GM13977 (cell line): ENCODE results near the gene CCDC68.

Experiments
- DNase-seq: peaks from one replicate; pipeline ENCODE4 v3.0.0; 2012; ENCODE audit warnings: low spot score
- in situ Hi-C: fragments of 300-500 bp; cut with MboI; formaldehyde crosslinking; loops from one replicate; pipeline ENCODE4 v1.12.0; 2022; ENCODE audit warnings: low sequenced_read_pairs, low pct_unique_long_range_greater_than_20kb, mixed read lengths, inconsistent platforms; ENCODE audit not compliant: unreplicated experiment
- TF ChIP-seq, protein P1 (sequence below): IDR thresholded peaks from 2 replicates; pipeline ENCODE4 v1.5.1; 2012; ENCODE audit warnings: mild to moderate bottlenecking, control low read depth; ENCODE audit not compliant: insufficient read depth; ENCODE audit errors: extremely low read depth, missing control alignments

Gene CCDC68

DNA sequence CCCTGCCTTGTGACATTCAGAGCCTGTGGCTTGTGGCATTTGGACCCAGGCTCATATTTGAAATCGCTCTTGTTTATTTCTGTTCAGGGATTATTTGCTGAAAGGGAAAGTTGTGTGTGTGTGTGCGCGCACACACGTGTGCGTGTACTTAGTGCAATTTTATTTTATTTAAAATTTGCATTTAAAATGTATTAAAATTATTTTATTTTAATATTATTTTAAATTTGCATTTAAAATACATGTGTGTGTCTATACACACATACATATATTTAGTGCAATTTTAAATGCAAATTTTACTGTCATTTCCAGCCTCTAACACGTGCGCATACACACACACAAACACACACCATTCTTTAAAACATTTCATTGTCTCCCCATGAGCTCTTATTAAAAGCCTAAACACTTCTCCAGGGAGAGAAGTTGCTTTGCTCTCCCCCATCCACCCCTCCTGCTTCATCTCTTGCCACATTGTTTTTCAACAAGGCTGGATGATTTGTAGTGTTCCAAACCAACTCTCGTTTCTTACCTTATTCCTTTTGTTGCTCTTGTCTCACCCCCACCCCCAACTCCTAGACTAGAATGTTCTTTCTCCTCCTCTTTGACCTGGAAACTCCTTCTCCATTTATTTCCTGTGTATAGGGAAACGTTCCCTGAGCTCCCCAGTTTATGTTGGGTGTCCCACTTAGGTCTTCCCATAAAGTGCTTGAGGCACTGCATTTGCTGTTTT is 3.8 kb upstream of the CCDC68 start:
- in situ Hi-C loops: no loop called here
- DNase-seq: no peak
- TF ChIP-seq, protein P1, sequence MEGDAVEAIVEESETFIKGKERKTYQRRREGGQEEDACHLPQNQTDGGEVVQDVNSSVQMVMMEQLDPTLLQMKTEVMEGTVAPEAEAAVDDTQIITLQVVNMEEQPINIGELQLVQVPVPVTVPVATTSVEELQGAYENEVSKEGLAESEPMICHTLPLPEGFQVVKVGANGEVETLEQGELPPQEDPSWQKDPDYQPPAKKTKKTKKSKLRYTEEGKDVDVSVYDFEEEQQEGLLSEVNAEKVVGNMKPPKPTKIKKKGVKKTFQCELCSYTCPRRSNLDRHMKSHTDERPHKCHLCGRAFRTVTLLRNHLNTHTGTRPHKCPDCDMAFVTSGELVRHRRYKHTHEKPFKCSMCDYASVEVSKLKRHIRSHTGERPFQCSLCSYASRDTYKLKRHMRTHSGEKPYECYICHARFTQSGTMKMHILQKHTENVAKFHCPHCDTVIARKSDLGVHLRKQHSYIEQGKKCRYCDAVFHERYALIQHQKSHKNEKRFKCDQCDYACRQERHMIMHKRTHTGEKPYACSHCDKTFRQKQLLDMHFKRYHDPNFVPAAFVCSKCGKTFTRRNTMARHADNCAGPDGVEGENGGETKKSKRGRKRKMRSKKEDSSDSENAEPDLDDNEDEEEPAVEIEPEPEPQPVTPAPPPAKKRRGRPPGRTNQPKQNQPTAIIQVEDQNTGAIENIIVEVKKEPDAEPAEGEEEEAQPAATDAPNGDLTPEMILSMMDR: no peak

DNA sequence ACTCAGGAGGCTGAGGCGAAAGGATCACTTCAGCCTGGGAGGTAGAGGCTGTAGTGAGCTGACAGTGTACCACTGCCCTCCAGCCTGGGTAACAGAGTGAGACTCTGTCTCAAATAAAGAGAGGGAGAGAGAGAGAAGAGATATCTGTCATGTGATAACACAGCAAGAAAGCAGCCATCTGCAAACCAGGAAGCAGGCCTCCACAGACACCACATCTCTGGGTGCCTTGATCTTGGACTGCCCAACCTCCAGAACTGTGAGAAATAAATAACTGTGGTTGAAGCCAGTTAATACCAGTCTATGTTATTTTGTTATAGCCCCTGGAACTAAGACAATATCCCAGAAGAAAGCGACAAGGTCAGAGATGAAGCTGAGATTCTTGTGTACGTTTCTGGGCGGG is 2.6 kb upstream of the CCDC68 start:
- TF ChIP-seq, protein P1: no peak
- in situ Hi-C loops: no loop called here
- DNase-seq: no peak

DNA sequence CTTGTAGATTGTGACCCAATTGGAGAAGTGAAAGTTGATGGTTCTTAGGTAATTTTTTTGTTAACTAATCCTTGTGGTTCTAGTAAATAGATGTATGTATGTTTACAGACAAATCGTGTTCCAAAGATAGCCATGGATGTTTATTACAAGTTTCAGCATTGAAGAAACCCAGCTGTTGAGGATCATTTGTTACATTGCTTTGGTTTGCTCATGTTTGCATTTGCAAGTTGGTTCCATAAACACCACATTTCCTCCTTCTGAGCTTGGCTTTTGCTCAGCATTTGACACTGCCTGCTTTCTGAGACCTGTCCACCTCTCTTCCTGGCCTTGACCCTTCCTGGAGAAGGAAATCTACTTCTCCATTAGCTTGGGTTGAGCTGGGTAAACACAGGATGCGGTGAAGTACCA is 1.8 kb upstream of the CCDC68 start:
- TF ChIP-seq, protein P1: no peak
- in situ Hi-C loops: no loop called here
- DNase-seq: no peak

- TF ChIP-seq, protein P1: no peak
- in situ Hi-C loops: no loop called here
- DNase-seq: no peak
Measured at GRCh38 chr18:54960197-54960596, 936 bp upstream of the CCDC68 start.

DNA sequence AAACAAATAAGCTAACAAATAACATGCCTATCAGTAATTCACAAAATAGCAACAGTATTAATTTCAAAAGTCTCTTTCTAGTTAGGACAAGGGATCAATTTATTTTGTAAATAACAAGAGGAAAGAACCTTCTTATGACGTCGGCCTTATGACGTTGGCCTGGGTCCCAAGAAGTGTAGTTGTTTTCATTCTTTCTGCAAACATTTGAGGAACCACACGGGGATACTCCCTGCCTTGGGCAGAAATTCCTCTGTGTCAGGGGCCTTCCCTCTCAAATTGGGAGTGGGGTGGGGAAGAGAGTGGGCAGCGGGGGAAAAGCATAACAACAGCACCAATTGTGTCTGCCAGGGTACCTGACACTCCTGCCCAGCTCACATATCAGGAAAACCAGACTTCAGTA is 1.3 kb downstream of the CCDC68 start:
- TF ChIP-seq, protein P1: no peak
- no peak for DNase-seq

DNA sequence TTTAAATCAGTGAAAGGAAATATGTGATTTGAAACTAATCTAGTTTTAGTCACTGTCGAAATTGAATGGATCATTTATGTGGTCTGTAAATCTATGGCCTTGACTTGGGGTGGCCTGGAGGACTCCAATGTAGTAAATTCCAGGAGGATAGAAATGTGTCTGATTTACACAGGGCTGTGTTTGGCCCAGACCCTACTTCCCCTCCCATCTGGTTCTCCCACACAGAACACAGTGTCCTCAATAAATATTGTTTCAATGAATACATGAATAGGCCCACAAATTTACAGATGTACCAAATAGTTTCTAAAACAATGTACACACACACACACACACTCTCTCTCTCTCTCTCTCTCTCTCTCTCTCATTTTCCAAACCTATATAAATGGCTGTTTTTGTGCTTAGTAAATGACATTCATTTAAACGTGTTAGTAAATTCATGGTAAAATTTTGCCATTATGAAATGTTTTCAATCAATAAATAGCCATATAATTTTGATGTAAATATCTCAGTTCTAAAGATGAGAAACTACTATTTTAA is 1.9 kb downstream of the CCDC68 start:
- in situ Hi-C loops: no loop called here
- TF ChIP-seq, protein P1: no peak
- no peak for DNase-seq

More for the DNA sequence above, 1.3 kb downstream of the CCDC68 start:
- in situ Hi-C loops: no loop called here
